Measurements from ENCODE around the gene CHI3L1.

Gene CHI3L1

DNA sequence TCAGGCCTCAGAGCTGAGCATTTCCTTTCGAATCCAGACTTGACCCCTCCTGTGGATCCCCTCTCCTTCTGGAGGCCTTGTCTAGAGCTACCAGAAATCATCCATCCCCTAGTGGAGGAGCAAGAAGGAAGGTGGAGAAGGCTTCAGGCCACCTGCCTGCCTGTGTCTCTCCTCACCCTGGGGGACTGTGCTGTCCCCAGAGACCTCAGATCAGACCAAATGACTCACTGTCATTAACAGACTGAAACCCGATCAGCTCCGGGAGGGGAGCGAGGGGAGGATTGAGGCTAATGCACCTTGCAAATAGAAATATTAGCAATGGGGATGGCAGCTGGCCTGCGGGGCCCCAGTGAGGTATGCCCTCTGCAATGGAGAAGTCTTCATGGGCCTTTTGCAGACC, 12.9 kb downstream of the CHI3L1 start:
- no peak overlapping the region for H3K4me3 ChIP-seq (ENCODE audit: low read depth, low read length)
- no peaks in the 10 kb centered on the region for H3K27me3 ChIP-seq (ENCODE audit: control insufficient read depth, insufficient read depth, low read length)
- H3K9ac ChIP-seq (ENCODE audit: low read length): no peak overlapping the region
- no peaks in the 10 kb centered on the region for H3K36me3 ChIP-seq (ENCODE audit: control insufficient read depth, insufficient read depth, low read length)
- H3K4me1 ChIP-seq (ENCODE audit: control insufficient read depth, insufficient read depth, low read length): peaks cover 26% of the 10 kb centered on the region
- H3K9me3 ChIP-seq (ENCODE audit: control insufficient read depth, insufficient read depth, low read depth, low read length): no peaks in the 10 kb centered on the region
- H3K27ac ChIP-seq (ENCODE audit: low read depth, low read length): no peak overlapping the region

DNA sequence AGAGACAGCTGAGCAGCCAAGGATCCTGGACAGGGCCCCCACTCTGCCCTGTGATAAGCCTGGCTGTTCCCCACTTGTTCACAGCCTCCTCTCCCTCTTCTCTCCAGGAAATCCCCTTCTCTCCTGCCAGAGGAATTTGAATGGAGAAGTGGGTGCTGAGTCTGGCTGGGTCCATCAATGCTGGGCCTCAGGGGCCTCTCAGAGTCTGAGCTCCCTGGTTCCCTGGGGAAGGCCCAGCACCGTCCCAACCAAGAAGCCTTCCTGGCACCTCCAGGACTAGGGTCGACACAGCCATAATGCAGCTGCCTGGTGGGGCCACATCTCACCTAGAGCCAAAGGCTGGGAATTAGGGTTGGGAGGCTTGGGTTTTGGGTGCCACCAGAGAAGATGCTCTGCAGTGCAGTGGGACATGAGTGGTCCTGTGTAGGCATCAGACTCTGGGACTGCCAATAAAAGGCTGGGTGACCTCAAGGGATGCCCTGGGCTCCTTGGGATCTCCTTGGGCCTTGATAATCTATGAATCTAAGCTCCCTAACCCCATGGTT, 13.4 kb downstream of the CHI3L1 start:
- no peak overlapping the region for H3K4me3 ChIP-seq (ENCODE audit: low read depth, low read length)
- no peak overlapping the region for H3K9ac ChIP-seq (ENCODE audit: low read length)
- no peak overlapping the region for H3K27ac ChIP-seq (ENCODE audit: low read depth, low read length)
- H3K27me3 ChIP-seq (ENCODE audit: control insufficient read depth, insufficient read depth, low read length): no peaks in the 10 kb centered on the region
- peaks cover 21% of the 10 kb centered on the region; the same call in 1 of the 2 replicates for H3K4me1 ChIP-seq (ENCODE audit: control insufficient read depth, insufficient read depth, low read length)
- no peaks in the 10 kb centered on the region for H3K36me3 ChIP-seq (ENCODE audit: control insufficient read depth, insufficient read depth, low read length)
- H3K9me3 ChIP-seq (ENCODE audit: control insufficient read depth, insufficient read depth, low read depth, low read length): no peaks in the 10 kb centered on the region

DNA sequence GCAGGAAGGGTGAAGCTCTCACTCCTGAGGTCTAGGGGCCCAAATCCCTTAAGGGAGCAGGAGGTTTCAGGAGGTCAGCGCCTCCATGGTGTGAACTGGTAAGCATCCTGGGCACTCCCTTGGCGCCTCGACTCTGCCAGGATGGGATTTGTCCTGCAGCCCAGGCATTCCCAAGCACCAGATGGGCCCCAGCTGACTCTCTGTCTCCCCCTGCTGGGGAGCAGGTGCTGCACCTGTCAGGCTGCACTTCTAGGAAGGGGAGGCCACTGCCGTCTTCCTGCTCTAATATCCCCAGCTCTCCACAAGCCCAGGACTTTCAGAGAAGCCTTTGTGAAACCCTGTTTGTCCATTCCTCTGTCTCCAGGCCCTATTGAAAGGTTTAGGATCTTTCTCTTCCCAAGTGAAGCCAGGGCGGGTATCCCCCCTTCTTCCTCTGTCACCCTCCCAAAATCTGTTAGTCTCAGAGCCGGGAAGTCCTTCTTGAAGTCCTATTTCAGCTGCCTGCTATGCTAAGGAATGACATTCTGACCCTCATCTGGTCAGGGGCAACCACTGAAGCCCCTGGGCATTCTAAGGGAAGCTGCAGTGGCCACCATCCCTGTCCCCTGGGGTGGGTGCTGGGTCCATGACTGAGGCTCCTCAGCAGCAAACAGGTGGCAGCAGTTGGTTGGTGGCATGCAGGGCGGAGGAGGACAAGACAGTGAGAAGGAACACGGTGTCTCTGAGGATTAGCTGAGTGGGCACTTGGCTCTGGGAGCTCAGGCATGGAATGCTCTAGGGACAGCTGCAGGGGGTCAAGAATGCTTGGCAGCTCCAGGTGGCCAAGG, 14.1 kb downstream of the CHI3L1 start:
- no peaks in the 10 kb centered on the region for H3K36me3 ChIP-seq (ENCODE audit: control insufficient read depth, insufficient read depth, low read length)
- no peak overlapping the region for H3K4me3 ChIP-seq (ENCODE audit: low read depth, low read length)
- H3K27me3 ChIP-seq (ENCODE audit: control insufficient read depth, insufficient read depth, low read length): no peaks in the 10 kb centered on the region
- H3K4me1 ChIP-seq (ENCODE audit: control insufficient read depth, insufficient read depth, low read length): peaks cover 15% of the 10 kb centered on the region; the same call in 1 of the 2 replicates
- H3K27ac ChIP-seq (ENCODE audit: low read depth, low read length): no peak overlapping the region
- H3K9me3 ChIP-seq (ENCODE audit: control insufficient read depth, insufficient read depth, low read depth, low read length): no peaks in the 10 kb centered on the region
- no peak overlapping the region for H3K9ac ChIP-seq (ENCODE audit: low read length)

DNA sequence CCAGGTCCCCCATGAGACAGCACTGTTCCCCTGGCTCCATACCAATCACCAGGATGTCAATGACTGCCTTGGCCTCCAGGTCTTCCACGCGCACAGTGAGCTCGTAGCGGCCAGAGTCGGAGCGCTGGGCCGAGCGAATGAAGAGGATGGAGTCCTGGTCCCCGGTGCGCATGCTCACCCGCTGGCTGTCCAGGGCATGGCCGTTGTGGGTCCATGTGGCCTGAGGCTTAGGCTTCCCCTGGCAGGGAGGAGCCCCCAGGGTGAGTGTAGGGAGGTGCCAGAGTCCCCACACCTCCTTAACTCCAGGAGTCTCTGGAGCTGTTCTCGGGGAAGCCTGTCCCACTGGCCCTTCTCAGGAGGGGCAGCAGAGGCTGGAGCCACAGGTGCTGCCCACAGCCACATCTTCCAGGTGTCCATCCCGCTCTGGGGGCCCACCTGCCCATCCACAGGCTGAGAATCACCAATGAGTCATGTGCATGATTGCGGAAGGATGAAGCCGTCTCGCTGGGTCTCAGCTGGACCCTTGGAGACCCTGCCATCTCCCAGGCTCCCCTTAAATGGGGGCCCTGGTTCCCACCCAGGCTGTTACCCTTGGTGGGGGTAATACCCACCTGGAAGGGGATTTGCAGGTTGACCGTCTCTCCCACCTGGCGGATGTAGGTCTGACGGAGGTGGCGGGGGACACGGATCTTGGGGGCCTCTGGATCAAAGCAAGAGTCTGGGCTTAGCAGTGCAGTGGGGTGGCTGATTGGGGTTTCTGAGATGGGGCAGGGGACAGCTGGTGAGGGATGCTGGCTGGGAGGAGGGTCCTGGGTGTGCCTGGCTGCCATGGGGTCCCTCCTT, 14.9 kb downstream of the CHI3L1 start:
- Histone ChIP-seq H3K36me3 (ENCODE audit: control insufficient read depth, insufficient read depth, low read length) (no peaks in the 10 kb centered on the region), H3K9ac (ENCODE audit: low read length) (no peak overlapping the region), H3K4me3 (ENCODE audit: low read depth, low read length) (no peak overlapping the region), H3K4me1 (ENCODE audit: control insufficient read depth, insufficient read depth, low read length) (peaks cover 12% of the 10 kb centered on the region; the same call in 1 of the 2 replicates), H3K27ac (ENCODE audit: low read depth, low read length) (no peak overlapping the region), H3K9me3 (ENCODE audit: control insufficient read depth, insufficient read depth, low read depth, low read length) (no peaks in the 10 kb centered on the region), H3K27me3 (ENCODE audit: control insufficient read depth, insufficient read depth, low read length) (no peaks in the 10 kb centered on the region)

GRCh38 chr1:203170625-203171330, 15.7 kb downstream of the CHI3L1 start:
- H3K36me3 ChIP-seq (ENCODE audit: control insufficient read depth, insufficient read depth, low read length): no peaks in the 10 kb centered on the region
- H3K9me3 ChIP-seq (ENCODE audit: control insufficient read depth, insufficient read depth, low read depth, low read length): no peaks in the 10 kb centered on the region
- H3K9ac ChIP-seq (ENCODE audit: low read length): no peak overlapping the region
- H3K4me3 ChIP-seq (ENCODE audit: low read depth, low read length): no peak overlapping the region
- H3K27ac ChIP-seq (ENCODE audit: low read depth, low read length): no peak overlapping the region
- peaks cover 15% of the 10 kb centered on the region; the same call in 1 of the 2 replicates for H3K4me1 ChIP-seq (ENCODE audit: control insufficient read depth, insufficient read depth, low read length)
- no peaks in the 10 kb centered on the region for H3K27me3 ChIP-seq (ENCODE audit: control insufficient read depth, insufficient read depth, low read length)

DNA sequence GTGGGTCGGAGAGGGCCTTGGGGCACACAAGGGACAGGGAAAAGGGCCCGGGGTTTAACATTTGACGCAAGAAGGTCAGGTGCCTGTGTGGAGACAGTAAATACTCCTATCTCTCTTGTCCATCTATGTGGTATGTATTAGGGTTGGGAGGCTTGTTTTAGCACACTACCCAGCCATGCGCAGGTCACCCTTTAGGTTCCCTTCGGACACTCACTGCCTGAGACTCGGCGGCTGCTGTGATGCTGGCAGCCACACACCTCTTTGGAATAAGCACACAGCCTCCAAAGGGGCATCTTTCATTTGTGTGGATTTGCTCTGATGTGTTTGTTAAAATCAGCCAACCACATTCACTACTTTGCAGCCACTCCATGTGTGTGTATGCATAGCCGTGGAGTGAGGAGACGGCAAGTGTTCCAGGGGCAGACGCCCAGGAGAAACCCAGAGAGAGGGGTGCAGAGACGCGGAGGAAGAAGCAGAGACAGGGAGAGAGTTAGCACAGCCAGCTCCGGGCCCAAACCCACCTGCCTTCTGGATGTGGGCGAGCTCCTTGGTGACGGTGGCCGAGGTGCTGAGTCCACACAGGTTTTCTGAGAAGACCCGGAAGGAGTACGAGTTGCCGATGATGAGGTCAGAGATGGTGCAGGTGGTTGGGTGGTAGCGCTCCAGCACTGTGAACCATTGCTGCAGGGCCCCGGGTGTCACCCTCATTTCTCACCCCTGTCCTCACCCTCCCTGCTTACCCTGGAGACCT, 16.6 kb downstream of the CHI3L1 start:
- Histone ChIP-seq H3K4me1 (ENCODE audit: control insufficient read depth, insufficient read depth, low read length) (peaks cover 15% of the 10 kb centered on the region; the same call in 1 of the 2 replicates), H3K36me3 (ENCODE audit: control insufficient read depth, insufficient read depth, low read length) (no peaks in the 10 kb centered on the region), H3K4me3 (ENCODE audit: low read depth, low read length) (no peak overlapping the region), H3K27ac (ENCODE audit: low read depth, low read length) (no peak overlapping the region), H3K9me3 (ENCODE audit: control insufficient read depth, insufficient read depth, low read depth, low read length) (no peaks in the 10 kb centered on the region), H3K9ac (ENCODE audit: low read length) (no peak overlapping the region), H3K27me3 (ENCODE audit: control insufficient read depth, insufficient read depth, low read length) (no peaks in the 10 kb centered on the region)

DNA sequence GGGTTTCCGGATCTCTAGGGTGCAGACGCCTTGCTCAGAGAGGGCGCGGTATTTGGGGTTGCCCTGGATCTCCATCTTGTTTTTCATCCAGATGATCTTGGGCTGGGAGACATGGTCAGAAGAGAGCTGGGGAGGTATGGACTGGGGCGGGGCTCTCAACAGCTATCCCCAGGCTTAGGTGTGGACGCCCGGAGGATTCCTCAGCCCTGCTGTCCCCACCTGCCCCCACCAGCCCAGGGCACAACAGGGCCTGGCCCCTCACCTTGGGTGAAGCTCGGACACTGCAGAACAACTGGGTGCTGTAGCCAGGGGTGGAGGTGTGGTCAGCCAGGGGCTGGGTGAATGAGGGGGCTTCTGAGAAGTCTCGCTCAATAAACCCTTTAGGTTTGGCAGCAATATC, 17.5 kb downstream of the CHI3L1 start:
- no peaks in the 10 kb centered on the region for H3K9me3 ChIP-seq (ENCODE audit: control insufficient read depth, insufficient read depth, low read depth, low read length)
- H3K36me3 ChIP-seq (ENCODE audit: control insufficient read depth, insufficient read depth, low read length): no peaks in the 10 kb centered on the region
- no peak overlapping the region for H3K9ac ChIP-seq (ENCODE audit: low read length)
- H3K4me1 ChIP-seq (ENCODE audit: control insufficient read depth, insufficient read depth, low read length): peaks cover 15% of the 10 kb centered on the region; the same call in 1 of the 2 replicates
- no peaks in the 10 kb centered on the region for H3K27me3 ChIP-seq (ENCODE audit: control insufficient read depth, insufficient read depth, low read length)
- H3K27ac ChIP-seq (ENCODE audit: low read depth, low read length): no peak overlapping the region
- no peak overlapping the region for H3K4me3 ChIP-seq (ENCODE audit: low read depth, low read length)

GRCh38 chr1:203168256-203168786, 18.2 kb downstream of the CHI3L1 start:
- Histone ChIP-seq H3K36me3 (ENCODE audit: control insufficient read depth, insufficient read depth, low read length) (no peaks in the 10 kb centered on the region), H3K9ac (ENCODE audit: low read length) (no peak overlapping the region), H3K27me3 (ENCODE audit: control insufficient read depth, insufficient read depth, low read length) (no peaks in the 10 kb centered on the region), H3K4me3 (ENCODE audit: low read depth, low read length) (no peak overlapping the region), H3K4me1 (ENCODE audit: control insufficient read depth, insufficient read depth, low read length) (peaks cover 15% of the 10 kb centered on the region; the same call in 1 of the 2 replicates), H3K27ac (ENCODE audit: low read depth, low read length) (no peak overlapping the region), H3K9me3 (ENCODE audit: control insufficient read depth, insufficient read depth, low read depth, low read length) (no peaks in the 10 kb centered on the region)

- no peak overlapping the region for H3K27ac ChIP-seq (ENCODE audit: low read depth, low read length)
- H3K4me1 ChIP-seq (ENCODE audit: control insufficient read depth, insufficient read depth, low read length): peaks cover 11% of the 10 kb centered on the region; the same call in 1 of the 2 replicates
- H3K27me3 ChIP-seq (ENCODE audit: control insufficient read depth, insufficient read depth, low read length): no peaks in the 10 kb centered on the region
- no peak overlapping the region for H3K4me3 ChIP-seq (ENCODE audit: low read depth, low read length)
- H3K9ac ChIP-seq (ENCODE audit: low read length): no peak overlapping the region
- H3K36me3 ChIP-seq (ENCODE audit: control insufficient read depth, insufficient read depth, low read length): no peaks in the 10 kb centered on the region
- H3K9me3 ChIP-seq (ENCODE audit: control insufficient read depth, insufficient read depth, low read depth, low read length): no peaks in the 10 kb centered on the region
These were observed 18.6 kb downstream of the CHI3L1 start for GRCh38 chr1:203167913-203168200.
